HG02763 (cell line): ENCODE measurements around the gene APAF1.
"Not testable (repeated sequence)": the region's sequence is repeated elsewhere in the genome, so short reads cannot be mapped to it uniquely, and the experiment has no call there.

Experiments
- ATAC-seq: cut with Tn5 transposase; IDR thresholded peaks from one replicate; pipeline ENCODE4 v1.9.1; 2021; ENCODE audit warnings: mild to moderate bottlenecking, moderate library complexity; ENCODE audit not compliant: unreplicated experiment

Gene APAF1, protein sequence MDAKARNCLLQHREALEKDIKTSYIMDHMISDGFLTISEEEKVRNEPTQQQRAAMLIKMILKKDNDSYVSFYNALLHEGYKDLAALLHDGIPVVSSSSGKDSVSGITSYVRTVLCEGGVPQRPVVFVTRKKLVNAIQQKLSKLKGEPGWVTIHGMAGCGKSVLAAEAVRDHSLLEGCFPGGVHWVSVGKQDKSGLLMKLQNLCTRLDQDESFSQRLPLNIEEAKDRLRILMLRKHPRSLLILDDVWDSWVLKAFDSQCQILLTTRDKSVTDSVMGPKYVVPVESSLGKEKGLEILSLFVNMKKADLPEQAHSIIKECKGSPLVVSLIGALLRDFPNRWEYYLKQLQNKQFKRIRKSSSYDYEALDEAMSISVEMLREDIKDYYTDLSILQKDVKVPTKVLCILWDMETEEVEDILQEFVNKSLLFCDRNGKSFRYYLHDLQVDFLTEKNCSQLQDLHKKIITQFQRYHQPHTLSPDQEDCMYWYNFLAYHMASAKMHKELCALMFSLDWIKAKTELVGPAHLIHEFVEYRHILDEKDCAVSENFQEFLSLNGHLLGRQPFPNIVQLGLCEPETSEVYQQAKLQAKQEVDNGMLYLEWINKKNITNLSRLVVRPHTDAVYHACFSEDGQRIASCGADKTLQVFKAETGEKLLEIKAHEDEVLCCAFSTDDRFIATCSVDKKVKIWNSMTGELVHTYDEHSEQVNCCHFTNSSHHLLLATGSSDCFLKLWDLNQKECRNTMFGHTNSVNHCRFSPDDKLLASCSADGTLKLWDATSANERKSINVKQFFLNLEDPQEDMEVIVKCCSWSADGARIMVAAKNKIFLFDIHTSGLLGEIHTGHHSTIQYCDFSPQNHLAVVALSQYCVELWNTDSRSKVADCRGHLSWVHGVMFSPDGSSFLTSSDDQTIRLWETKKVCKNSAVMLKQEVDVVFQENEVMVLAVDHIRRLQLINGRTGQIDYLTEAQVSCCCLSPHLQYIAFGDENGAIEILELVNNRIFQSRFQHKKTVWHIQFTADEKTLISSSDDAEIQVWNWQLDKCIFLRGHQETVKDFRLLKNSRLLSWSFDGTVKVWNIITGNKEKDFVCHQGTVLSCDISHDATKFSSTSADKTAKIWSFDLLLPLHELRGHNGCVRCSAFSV (N-terminal part only)

DNA sequence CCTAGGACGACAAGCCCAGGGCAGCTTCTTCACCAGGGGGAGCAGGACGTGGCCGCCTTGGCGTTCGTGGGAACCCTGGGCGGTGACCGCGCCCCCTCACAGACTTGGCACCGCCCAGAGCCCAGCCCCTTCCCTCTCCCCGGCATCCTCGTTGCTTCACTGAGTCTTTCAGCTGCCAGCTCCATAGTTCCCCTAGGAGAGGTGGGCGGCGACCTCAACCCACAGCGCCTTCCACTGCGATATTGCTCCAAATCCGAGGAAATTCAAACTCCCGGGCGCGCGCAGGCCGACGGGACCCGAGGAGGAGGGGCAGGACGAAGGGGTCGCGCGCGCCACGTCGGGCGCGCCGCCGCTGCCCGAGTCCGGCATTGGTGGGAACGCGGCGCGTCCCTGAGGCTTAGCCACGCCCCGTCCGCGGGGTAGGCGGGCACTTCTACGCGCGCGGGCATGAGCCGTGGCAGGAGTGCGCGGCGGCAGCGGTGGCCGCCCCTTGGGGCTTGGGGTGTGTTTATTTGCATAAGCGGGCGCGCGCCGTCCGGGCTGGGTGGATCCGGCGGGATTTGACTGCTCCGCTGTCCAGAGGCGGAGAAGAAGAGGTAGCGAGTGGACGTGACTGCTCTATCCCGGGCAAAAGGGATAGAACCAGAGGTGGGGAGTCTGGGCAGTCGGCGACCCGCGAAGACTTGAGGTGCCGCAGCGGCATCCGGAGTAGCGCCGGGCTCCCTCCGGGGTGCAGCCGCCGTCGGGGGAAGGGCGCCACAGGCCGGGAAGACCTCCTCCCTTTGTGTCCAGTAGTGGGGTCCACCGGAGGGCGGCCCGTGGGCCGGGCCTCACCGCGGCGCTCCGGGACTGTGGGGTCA is at the start of gene APAF1, which contains the start of gene IKBIP:
Gene APAF1 (plus strand): TSS at position 579 of the 860 bp plus-strand sequence. CDS start 3,070 bp downstream, outside the sequence.
Gene IKBIP (minus strand): TSS at position 77 of the 860 bp plus-strand sequence. CDS start 87 bp downstream, outside the sequence.
- ATAC-seq = peak; percentile 83

DNA sequence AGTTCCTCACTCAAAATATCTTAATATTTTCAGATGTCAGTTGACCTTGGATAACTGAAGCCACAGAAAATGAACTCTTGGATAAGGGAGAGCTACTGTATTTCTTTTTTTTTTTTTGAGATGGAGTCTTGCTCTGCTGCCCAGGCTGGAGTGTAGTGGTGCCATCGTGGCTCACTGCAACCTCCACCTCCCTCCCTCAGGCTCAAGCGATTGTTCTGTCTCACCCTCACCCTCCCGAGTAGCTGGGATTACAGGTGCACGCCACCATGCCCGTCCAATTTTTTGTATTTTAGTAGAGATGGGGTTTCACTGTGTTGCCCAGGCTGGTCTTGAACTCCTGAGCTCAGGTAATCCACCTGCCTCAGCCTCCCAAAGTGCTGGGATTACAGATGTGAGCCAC is 47.8 kb upstream of the APAF1 start:
- not testable (repeated sequence) for ATAC-seq

DNA sequence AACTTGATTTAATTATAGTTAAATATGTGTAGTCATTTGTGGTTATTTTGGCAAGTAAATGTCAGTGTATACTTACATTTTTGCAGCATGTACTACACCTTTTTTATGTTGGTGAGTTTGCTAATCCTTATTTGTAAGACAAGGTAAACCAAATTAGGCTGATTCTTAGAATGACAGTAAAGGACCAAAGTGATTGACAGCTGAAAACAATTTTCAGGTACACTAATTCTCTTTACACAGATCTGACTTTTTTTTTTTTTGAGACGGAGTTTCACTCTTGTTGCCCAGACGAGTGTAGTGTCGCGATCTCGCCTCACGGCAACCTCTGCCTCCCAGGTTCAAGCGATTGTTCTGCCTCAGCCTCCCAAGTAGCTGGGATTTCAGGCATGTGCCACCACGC is 43.2 kb upstream of the APAF1 start:
- ATAC-seq = no peak

DNA sequence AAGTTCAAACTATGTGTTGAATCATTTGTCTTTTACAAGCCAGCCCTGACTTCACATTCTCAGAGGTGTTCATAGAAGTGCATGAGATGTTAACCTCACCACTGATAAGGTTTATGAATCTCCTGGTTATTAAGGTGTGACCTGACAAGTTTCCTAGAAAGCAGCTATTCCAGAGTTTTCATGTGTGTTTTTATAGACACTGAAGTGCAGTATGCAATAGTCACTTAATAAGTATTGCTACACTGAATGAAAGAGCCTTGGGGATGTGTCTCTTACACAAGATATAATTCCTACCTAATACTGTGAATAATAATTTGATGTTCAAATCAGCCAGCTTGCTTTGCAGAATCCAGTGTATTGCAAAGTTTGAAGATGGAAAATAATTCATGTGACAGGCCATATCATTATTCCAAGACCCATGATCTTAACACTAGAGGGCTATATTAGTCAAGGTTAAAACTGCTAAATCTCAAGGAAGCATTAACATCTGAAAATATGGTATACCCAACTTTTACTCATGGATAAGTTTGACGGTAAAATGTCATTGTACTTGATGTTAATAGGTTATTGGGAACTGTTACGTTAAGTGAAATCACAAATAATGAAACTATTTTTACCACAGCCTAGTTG is 38.6 kb upstream of the APAF1 start:
- ATAC-seq = no peak

DNA sequence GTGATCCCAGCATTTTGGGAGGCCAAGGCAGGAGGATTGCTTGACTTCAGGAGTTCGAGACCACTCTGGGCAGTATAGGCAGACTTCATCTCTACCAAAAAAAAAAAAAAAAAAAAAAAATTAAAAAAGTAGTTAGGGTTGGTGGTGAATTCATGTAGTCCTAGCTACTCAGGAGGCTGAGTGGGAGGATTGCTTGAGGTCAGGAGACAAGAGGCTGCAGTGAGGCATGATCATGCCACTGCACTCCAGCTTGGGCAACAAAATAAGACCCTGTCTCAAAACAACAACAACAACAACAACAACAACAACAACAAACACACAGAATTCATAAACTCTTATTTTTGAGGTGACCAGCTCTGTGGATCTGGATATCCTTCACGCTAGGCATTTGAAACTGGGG is 34.5 kb upstream of the APAF1 start:
- ATAC-seq = no peak

DNA sequence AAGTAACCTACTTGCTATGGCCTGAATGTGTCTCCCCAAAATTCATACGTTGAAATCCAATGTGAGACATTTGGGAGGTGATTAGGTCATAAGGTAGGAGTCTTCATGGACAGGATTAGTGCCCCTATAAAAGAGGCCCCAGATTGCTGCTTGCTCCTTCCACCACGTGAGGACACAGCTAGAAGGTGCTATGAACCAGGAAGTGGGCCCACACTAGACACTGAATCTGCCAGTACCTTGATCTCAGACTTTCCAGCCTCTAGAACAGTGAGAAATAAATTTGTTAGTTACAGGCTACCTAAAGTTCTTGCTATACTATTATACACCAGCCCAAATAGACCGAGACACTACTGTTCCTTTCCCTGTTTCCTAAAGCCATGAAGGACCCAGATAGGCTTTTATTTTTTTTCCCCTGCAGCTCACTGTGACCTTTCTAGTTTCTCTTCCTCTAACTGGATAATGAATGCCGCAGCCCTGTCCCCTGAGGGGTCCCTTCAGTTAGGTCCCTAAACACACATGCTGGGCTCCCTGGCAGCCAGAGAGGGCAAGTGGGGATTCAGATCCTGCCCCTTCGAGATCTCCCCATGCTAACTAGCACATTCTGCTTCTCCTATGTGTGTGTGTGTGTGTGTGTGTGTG is 32.3 kb upstream of the APAF1 start:
- ATAC-seq = peak; percentile 82

DNA sequence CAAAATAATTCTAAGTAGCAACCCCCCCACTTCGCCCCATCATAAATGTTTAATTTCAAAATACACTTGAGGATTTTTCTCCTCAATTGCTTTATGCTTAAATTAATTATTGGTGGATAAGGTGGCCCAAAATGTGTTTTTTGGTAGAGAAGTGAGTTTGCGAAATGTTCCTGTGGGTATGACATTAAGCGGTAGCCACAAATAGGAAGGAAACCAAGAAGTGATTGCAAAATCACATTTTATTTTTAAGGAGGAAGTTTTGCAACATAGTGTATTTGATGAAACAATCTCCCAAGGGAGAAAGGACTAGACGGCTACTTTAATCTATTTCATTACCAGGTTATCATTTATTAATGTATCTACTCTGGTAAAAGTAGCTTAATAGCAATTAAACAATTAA is 26.1 kb upstream of the APAF1 start:
- ATAC-seq = no peak

DNA sequence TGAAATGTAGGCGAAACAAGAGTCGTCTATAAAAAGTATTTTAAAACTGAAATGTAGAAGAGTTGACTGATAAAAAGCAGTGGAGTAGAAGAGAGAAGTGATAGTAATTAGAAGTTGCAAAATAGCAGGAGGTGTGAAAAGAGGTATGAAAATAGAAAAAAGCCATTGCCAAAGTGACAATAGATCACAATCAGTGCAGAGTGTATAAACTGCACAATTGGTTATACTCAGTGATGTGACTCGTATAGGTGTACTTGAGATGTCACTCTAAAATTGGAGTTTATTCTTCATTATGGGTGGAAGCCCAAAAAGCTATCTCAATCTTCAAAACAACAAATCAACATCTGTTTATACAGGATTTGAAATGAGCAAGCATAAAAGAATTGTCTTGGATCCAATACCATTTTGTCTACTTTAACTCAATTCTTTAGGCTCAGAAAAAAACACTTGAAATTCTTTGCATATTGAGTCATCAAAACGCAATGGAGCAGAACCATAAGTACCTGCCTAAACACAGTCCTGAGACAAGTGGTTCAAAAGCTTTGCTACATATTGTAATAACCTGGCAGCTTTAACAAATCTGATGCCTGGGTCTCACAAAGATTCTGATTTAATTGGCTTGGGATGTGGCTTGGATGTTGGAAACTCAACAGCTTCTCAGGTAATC is 9.3 kb upstream of the APAF1 start:
- ATAC-seq = peak; percentile 78

DNA sequence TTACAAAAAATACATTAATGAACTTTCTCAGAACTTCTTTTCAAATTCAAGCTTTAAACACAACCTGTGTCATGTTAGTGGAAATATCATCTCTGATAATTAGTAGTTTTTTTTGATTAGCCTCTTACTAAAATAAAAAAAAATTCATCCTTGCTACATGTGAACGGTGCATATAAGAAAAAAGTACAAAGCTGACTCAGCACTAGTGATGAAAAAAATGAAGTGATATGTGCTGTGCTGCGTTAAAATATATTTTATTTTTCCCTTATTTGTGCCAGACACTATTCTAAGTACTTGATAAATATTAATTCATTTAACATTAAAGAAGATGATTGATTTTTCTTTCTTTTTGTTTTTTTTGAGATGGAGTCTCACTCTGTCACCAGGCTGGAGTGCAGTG is 8.0 kb upstream of the APAF1 start:
- ATAC-seq = no peak

DNA sequence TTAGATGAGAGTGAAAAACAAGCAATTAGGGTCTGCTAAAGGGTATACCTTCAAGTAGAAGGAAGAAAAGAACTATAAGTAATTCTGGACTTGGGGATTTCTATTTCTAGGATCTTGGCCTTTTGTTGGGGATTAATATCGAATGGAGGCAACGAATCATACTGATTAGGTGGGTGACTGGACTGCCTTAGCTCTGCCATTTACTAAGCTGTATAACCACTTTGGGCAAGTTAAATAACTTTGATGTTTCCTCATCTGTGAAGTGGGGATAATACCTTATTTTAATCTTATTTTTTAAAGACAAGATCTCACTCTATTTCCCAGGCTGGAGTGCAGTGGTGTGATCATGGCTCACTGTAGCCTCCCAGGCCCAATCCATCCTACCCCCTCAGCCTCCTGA is 7.1 kb upstream of the APAF1 start:
- no peak for ATAC-seq

DNA sequence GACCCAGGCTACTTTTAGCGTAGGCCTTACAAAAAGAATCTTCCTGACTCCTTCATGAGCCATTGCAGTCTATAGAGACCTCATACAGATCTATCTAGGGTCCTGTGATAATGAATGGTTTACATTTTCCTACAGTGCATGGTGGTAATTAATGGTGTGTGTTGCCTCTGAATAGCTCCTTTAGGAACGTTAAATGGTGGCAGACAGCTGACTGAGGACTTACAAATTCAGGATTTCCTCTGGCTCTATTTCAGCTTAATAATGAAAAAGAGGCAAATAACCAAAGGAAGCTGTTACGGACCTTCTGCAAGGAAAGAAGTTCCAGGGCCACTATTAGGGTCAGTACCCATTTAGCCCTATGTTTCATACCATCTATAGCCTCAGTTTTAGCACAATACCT is 5.6 kb upstream of the APAF1 start:
- ATAC-seq = no peak

DNA sequence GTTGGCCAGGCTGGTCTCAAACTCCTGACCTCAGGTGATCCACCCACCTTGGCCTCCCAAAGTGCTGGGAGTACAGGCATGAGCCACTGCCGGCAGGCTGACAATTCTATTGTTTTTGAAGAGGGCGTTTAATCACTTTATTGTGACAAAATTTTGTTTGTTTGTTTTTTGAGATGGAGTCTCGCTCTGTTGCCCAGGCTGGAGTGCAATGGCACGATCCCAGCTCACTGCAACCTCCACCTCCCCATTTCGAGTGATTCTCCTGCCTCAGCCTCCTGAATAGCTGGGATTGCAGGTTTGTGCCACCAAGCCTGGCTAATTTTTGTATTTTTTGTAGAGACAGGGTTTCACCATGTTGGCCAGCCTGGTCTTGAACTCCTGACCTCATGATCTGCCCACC is 2.3 kb upstream of the APAF1 start:
- ATAC-seq = not testable (repeated sequence)

DNA sequence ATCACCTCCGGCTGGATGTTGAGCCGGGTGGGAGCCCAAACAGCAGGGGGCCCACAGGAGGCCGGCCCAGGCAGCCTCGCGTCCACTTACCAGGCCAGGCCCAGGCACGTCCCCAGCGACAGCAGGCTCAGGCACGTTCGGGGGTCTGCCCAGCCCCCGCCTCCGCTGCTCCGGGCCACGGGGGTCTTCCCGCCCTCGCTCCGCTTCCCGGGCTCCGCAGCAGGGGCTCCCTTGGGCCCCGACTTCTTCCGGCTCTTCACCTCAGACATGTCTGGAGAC is 718 bp upstream of the APAF1 start:
- ATAC-seq = peak; percentile 14

DNA sequence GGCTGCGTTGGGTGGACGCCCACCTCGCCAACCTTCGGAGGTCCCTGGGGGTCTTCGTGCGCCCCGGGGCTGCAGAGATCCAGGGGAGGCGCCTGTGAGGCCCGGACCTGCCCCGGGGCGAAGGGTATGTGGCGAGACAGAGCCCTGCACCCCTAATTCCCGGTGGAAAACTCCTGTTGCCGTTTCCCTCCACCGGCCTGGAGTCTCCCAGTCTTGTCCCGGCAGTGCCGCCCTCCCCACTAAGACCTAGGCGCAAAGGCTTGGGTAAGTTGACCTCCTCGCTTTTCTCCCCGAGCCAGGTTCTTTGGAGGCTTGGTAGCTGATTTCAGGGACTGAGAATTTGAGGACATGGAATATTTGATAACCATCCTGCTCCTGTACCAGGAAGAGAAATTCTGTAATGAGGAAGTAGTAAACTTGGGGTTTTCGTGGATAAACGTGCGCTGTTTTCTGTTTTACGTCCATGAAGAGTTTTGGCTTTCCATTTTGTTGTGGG is 530 bp downstream of the APAF1 start:
- no peak for ATAC-seq

DNA sequence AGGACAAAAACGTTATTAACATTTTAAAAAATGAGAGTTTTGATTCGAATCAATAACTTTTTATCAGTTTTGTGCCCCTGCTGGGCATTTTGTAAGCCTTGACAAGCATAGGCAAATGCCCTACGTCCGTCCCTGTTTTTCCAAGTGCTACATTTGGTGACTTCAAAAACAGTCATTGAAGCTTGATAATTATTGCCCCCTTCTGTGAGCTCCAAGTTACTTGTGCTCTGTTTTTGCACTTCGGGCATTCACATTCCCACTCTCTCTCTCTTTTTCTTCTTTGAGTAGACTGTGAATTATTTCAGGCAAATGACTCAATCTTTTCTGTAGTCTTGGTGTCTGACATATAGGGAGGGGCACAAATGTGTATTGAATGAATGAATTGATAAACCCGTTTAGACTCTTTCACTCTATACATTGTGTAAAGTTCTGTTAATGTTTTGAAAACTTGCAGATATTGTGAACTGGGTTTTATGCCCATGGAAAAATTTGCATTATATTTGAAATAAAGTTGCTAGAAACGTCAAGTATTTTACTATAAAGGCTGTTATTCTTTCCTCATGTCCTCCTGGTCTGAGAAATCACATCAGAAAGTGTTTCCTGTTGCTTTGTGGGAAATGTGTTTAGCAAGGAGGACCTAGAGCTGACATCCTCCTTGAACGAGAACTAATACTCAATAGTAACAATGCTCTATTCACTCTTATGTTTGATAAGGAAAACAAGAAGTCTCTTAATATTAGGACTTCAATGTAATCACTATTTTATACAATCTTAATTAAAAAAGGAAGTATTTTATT is 1.4 kb downstream of the APAF1 start:
- ATAC-seq = no peak

DNA sequence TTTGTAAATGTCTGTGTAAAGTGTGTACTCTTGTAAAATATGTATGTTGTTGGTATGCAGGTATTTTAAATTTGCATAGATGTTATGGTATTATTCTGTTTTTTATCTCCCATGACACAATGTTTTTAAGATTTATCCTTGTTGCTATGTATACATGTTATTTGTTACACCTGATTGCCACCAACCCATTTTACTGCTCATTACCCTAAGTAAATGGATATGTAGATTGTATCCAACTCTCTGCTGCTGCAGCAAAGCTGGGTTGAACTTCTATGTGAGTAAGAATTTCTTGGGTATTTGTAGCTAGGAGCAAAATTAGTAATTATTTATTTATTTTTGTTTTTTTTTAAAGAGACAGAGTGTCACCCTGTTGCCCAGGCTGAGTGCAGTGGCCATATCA is 6.2 kb downstream of the APAF1 start:
- no peak for ATAC-seq

DNA sequence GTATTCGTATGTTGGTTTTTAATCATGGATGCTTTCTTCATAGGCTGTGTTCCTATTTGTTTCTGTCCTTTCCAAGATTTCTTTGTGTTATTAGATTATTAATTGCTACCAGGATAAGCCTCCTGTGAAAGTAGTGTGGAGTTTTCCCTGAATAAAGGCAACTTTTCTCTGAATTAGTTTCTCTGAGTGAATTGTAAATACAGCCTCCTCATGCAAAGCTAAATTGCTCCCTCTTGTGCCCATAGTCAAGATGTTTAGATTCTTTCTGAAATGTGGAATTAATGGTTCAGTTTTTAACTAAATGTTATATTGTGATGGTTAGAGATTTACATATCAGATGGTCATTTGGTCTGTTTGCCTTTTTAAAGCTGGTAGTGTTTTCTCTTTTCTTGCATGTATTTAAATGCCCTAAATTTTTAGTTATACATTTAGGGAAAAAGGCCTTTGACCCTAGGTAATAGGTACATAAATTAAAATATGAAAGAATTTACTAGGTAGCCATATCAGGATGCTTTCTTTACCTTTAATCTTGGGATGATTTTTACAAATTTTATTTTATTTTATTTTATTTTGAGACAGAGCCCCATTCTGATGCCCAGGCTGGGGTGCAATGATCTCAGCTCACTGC is 8.9 kb downstream of the APAF1 start:
- no peak for ATAC-seq
